Measurements from ENCODE around the gene CD55.

CD55 gene

DNA sequence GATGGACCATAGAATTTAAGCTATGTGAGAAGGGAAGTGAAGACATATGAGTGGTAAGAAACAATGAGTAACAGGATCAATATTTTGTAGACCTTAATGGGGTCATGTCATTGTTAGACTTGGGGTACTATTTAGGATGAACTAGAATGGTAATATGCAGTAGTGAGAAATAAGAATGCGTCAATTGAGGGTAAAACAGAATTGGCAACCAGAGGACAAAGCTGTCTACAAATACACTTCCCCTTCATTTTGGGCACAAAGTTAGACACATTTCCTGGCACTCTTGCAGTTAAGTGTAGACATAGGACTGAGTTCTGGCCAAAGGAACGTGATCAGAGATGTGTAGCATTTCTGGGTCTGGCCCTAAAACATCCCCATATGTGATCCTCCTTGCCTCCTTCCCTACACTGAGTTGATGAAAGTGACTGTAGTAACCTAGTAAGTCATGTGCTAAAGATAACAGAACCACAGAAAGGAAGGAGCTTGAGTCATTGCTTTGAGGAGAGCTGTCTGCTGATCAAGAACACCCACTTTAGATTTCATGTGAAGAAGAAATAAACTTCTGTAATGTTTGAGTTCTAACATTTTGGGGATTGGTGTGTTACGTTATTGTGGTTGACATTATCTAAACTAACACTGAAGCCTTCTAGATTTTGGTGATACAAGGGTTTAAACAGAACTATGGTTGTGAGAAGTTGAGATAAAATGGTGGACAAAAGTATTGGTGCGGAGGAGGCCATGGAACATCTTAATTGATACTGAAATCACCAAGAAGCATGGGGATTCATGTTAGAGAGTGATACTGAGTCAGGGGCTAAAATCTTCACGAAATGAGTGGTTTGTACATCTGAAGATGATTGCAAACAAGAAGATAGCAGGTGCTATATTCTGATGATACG is 41.7 kb downstream of the CD55 start:
- peak; percentile 29 for DNase-seq

GRCh38 chr1:207363871-207364270 is 42.4 kb downstream of the CD55 start:
- no peak for DNase-seq

DNA sequence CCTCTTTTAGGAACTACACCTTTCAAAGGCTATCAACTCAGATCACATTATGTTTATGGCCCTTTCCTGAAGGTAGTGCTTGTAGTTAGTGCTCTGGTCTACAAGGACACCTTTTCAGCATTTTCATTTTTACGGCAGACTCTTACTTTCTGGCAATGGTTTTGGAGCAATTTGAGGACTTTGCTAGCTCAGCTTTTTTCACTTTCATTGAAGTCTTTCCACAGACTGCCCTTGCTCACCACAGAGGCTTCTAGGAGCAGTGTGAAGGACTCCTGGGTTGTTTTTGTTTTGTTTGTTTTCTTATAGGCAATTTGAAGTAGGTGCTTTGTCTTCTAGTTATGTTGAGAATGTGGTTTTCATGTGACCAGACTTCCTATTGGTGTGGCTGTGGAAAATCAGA is 43.1 kb downstream of the CD55 start:
- no peak for DNase-seq

DNA sequence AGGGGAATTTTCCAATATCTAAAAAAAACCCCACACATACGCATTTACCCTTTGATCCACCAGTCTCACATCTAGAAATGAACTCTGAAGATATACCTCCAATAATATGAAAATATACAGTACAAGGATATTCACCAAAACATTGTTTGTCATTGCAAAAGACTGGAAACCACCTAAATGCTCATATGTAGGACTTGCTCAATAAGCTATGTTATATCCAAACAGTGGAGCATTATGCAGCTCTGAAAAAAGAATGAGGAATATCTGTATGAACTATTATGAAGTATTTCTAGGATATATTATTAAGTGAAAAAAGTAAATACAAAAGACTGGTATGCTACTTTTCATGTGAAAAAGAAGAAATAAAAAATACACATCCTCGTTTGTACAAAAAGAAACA is 43.6 kb downstream of the CD55 start:
- no peak for DNase-seq

GRCh38 chr1:207366022-207366421 is 44.5 kb downstream of the CD55 start:
- DNase-seq: no peak

DNA sequence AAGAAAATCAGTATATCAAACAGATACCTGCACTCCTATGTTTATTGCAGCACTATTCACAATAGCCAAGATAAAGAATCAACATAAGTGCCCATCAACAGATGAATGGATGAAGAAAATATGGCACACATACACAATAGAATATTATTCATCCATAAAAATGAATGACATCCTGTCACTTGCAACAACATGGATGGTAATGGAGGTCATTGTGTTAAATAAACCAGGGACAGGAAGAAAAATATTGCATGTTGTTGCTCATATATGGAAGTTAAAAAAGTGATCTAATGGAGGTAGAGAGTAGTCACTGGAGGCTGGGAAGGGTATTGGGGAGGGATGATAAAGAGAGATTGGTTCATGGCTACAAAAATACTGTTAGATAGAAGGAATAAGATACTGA is 67.2 kb downstream of the CD55 start:
- DNase-seq: no peak

GRCh38 chr1:207389728-207390464 is 68.4 kb downstream of the CD55 start:
- peak; percentile 76 for DNase-seq

DNA sequence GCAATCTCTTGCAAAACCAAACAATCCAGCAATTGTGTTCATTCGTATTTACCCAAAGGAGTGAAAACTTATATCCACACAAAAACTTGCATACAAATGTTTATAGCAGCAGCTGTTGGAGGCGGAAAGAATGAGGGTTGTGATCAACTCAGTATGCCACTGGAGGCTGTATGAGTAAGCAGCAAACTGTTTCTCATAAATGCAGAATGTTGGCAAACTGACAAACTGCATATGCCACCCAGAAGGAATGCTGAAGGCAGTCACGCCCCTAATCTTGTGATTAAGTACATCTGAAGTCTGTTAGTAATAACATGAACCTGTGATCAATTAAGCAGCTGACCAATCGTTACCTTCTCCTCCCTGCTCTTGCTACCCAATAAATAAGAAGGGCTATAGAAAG is 72.1 kb downstream of the CD55 start:
- DNase-seq: peak; percentile 96

- no peak for DNase-seq
These were observed 74.8 kb downstream of the CD55 start for GRCh38 chr1:207396168-207396746.

- DNase-seq: no peak
These were observed 76.0 kb downstream of the CD55 start for GRCh38 chr1:207397525-207397926.

GRCh38 chr1:207398986-207399385 is 77.5 kb downstream of the CD55 start:
- no peak for DNase-seq

DNA sequence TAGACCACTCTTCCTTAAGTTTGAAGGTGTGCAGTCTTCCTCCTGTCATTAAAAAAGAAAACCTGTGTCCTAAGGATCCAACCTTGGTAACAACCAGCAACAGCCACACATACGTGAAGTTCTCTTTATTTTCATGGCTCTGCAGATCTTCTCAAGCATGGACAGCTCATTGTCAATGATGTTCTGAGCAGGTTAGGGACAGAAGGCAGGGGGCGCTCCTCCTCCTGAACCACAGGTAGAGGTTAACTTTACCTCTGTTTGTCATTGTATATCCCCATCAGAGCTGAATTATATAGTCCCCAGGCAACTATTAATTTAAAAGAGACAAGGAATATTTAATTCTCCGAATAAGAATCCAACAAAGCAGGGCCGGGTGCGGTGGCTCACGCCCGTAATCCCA is 80.1 kb downstream of the CD55 start:
- no peak for DNase-seq

DNA sequence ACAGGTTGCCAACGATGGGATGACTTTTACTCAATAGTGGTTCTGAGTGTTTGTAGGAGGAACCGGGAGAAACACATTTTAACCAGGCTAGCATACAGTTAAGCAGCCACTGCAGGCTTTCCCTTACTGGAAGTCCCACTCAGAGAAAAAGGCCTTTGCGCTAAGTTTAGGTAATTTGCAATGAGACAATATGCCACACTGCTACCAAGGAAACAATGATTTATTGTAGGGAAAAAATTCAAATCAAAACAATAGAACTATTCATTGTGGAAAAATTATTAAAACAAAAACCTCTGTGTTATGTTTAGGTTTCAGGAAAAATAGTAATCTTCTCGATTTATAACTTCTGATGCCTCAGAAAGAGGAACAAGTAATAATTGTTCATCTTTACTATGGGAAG is 81.3 kb downstream of the CD55 start:
- DNase-seq: no peak

- peak; percentile 67 for DNase-seq
These were observed 83.5 kb downstream of the CD55 start for GRCh38 chr1:207404849-207405525.

GRCh38 chr1:207405814-207406213 is 84.3 kb downstream of the CD55 start:
- DNase-seq: no peak

DNA sequence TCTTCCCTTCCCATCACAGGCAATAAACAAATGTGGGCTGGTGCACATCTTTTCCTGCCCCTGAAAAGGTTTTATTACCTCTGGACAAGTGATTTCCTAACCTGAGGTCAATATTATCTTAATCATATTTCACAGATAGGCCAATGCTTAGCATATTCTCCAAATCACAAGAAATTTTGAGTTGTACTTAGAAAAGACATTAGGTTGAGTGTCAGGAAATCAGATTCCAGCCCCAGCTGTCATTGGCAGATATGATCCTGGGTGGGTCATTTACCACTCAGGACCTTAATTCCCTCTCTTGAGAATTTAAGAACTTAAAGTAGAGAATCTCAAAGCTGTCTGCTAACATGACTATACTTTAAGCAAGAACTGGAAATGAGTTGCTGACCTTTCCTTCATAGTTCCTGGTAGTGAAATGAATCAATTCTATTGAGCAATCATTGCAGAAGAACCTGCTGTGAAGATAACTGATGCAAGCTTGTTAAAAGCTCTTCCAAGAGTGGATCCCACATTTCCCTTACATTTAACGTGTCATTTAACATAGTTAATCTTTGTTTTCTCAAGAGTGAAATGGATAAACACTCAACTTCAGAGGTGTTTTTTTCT is 86.3 kb downstream of the CD55 start:
- DNase-seq: peak; percentile 3

Data from fibroblast of skin of right biceps (primary cell).